ENCODE measurements around the gene REC114. TPM values are rescaled to one million over a fixed set of nuclear protein-coding genes. Genes with fewer than 3 reads are reported as not detected.

REC114 gene
- total and polyA plus RNA-seq, 9 of the 15 experiments (the other 6 are each of a cell fraction or from before 2014, with no cell fraction given) = 0.07 to 0.24 TPM; not detected in 7

GRCh38 chr15:73438651-73439050 is 4.3 kb upstream of the REC114 start:
- DNase-seq (ENCODE audit: extremely low read depth in 1 of 4, low spot score in 3 of 4) = no peak
- H3K4me1 ChIP-seq (replicated peaks in 1 of 2; ENCODE audit: control insufficient read depth in 2 of 2, insufficient read depth in 2 of 2, low read length in 2 of 2) = peaks cover 0 to 6% of the 10 kb centered on the region in 2 experiments; a peak in 1 of 5 replicates
- no peaks in the 10 kb centered on the region; the same call in 1 of the 2 replicates for H3K9me3 ChIP-seq (replicated peaks; ENCODE audit: control insufficient read depth, insufficient read depth, low read depth, low read length)
- in situ Hi-C loops (cut with MboI) (no loop called here), intact Hi-C loops (cut with micrococcal nuclease) (no loop called here)
- H3K9me1 ChIP-seq (ENCODE audit: control insufficient read depth, insufficient read depth, low read length) = no peaks in the 10 kb centered on the region
- peaks cover 36 to 56% of the 10 kb centered on the region in 2 experiments for H3K27me3 ChIP-seq (ENCODE audit: control insufficient read depth in 2 of 2, insufficient read depth in 2 of 2, low read length in 2 of 2)
- WGBS (ENCODE audit: insufficient coverage, low coverage, missing lambda C conversion rate) = 0% methylated on average over 1 of the region's 1 CpG
- no peak overlapping the region for H3K4me2 ChIP-seq (ENCODE audit: insufficient read depth, low read length)
- no peaks in the 10 kb centered on the region for H3K36me3 ChIP-seq (ENCODE audit: control insufficient read depth, insufficient read depth, low read length)
- no TSS peak for BruUV-seq (replicated peaks)
- no peak overlapping the region for H3K9ac ChIP-seq (ENCODE audit: insufficient read depth in 1 of 2, low read depth in 2 of 2, low read length in 2 of 2)
- H4K20me1 ChIP-seq (replicated peaks; ENCODE audit: control insufficient read depth, insufficient read depth, low read length) = no peaks in the 10 kb centered on the region; the same call in 1 of the 2 replicates
- H3K4me3 ChIP-seq = no peak overlapping the region
- no peak for ATAC-seq
- no peak for FAIRE-seq
- no peak for TF ChIP-seq SMAD1 (IDR thresholded peaks at IDR 0.05; ENCODE audit: low read depth, low read length, partially characterized antibody)
- no peak for TF ChIP-seq IRF9 (tag; IDR thresholded peaks at IDR 0.05)
- no peak for TF ChIP-seq ASH1L (IDR thresholded peaks at IDR 0.05; ENCODE audit: borderline replicate concordance, low read depth, partially characterized antibody)
- no peak for TF ChIP-seq MEF2D (tag; conservative IDR thresholded peaks at IDR 0.05; ENCODE audit: low read depth)
- H3K79me2 ChIP-seq (ENCODE audit: control insufficient read depth, insufficient read depth, low read length) = no peaks in the 10 kb centered on the region
- no peak overlapping the region for H3K27ac ChIP-seq (ENCODE audit: extremely low read depth, low read depth, low read length)
- ChIA-PET CTCF (ENCODE audit: low intra/inter-chr PET ratio) (no interaction called here), POLR2A (no interaction called here)
- no peak overlapping the region for H2AFZ ChIP-seq (ENCODE audit: low read depth, low read length)

GRCh38 chr15:73440571-73440970 is 2.4 kb upstream of the REC114 start:
- no peak for ATAC-seq
- H3K36me3 ChIP-seq (ENCODE audit: control insufficient read depth, insufficient read depth, low read length) = no peaks in the 10 kb centered on the region
- H3K27ac ChIP-seq (ENCODE audit: extremely low read depth, low read depth, low read length) = no peak overlapping the region
- H4K20me1 ChIP-seq (replicated peaks; ENCODE audit: control insufficient read depth, insufficient read depth, low read length) = no peaks in the 10 kb centered on the region; the same call in 1 of the 2 replicates
- H3K27me3 ChIP-seq (ENCODE audit: control insufficient read depth in 2 of 2, insufficient read depth in 2 of 2, low read length in 2 of 2) = peaks cover 26 to 42% of the 10 kb centered on the region in 2 experiments
- no TSS peak for BruUV-seq (replicated peaks)
- in situ Hi-C loops (cut with MboI) (no loop called here), intact Hi-C loops (cut with micrococcal nuclease) (no loop called here)
- H3K4me2 ChIP-seq (ENCODE audit: insufficient read depth, low read length) = no peak overlapping the region
- no peak overlapping the region for H3K9ac ChIP-seq (ENCODE audit: insufficient read depth in 1 of 2, low read depth in 2 of 2, low read length in 2 of 2)
- FAIRE-seq = no peak
- POLR2A ChIA-PET = interaction anchor here (0.6 to 0.9 kb wide), 3 partner anchors 9 to 489 kb away, joined by 3 read pairs; no protein-coding TSS in a partner anchor
- H3K79me2 ChIP-seq (ENCODE audit: control insufficient read depth, insufficient read depth, low read length) = no peaks in the 10 kb centered on the region
- DNase-seq (ENCODE audit: extremely low read depth in 1 of 4, low spot score in 3 of 4) = no peak
- H2AFZ ChIP-seq (ENCODE audit: low read depth, low read length) = no peak overlapping the region
- no peaks in the 10 kb centered on the region; the same call in 1 of the 2 replicates for H3K9me3 ChIP-seq (replicated peaks; ENCODE audit: control insufficient read depth, insufficient read depth, low read depth, low read length)
- H3K9me1 ChIP-seq (ENCODE audit: control insufficient read depth, insufficient read depth, low read length) = no peaks in the 10 kb centered on the region
- CTCF ChIA-PET (ENCODE audit: low intra/inter-chr PET ratio) = no interaction called here
- H3K4me1 ChIP-seq (replicated peaks in 1 of 2; ENCODE audit: control insufficient read depth in 2 of 2, insufficient read depth in 2 of 2, low read length in 2 of 2) = peaks cover 0 to 6% of the 10 kb centered on the region in 2 experiments; a peak in 1 of 5 replicates
- 4% methylated on average over 3 of the region's 3 CpGs for WGBS (ENCODE audit: insufficient coverage, low coverage, missing lambda C conversion rate)
- H3K4me3 ChIP-seq = no peak overlapping the region
- TF ChIP-seq SIN3B (IDR thresholded peaks at IDR 0.05; ENCODE audit: low read depth) (no peak), ZNF655 (CRISPR knock-in tag; IDR thresholded peaks at IDR 0.05) (no peak), FOXM1 (IDR thresholded peaks at IDR 0.05; ENCODE audit: low read depth) (no peak), FOXM1 (CRISPR knock-in tag; IDR thresholded peaks at IDR 0.05; ENCODE audit: low read depth) (no peak), MCM7 (IDR thresholded peaks at IDR 0.05) (no peak)

Measured in K562 (cell line).